ENCODE results near the gene GLMP. TPM values are rescaled to one million over a fixed set of nuclear protein-coding genes. Genes with fewer than 3 reads are reported as not detected.

The GLMP gene
- total RNA-seq, 1 donor from 2014 or later = 19.1 TPM

DNA sequence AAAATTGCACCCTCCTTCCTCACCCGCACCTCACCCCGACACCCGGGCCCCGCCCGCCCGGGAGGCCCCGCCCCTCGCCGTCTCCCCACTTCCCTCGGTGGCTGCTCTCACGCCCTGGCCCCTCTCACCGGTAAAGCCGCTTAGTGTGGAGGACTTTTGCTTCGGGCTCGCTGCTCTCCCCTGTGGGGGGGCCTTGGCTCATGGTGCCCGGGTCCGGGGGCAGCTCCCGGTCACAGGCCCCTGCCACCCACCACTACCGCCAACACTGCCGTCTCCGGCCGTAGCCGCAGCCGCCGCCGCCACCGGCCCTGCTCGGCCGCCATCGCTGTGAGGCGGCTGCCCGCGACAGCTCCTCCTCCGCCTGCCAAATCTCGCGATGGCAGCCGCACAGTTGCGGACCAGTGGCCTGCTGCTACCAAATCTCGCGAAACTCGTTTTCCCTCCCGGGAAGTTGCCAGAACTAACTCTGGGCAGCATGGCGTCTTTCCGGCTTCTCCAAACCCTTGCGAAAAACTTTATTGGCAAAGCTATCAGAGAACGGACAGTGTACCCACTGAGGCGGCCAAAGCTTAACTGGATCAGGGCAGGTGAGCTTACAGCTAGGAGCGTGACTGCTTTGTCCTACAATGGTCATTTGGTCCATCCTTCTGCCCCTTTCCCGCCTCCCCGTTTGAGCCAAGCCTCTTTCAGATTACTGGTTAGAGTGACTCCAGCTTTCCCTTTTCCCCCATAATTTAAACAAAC is 12.8 kb downstream of the GLMP start, which contains the start of gene SMG5:
Gene SMG5, minus strand, starts transcription at position 347 of the 744 bp plus-strand sequence. Its CDS starts 145 bp downstream, at position 202.
- Mint-ChIP-seq H3K4me1 (ENCODE audit: low read depth) (peaks cover 31% of the 10 kb centered on the region), H3K36me3 (ENCODE audit: low read depth) (peaks cover 27% of the 10 kb centered on the region), H3K9me3 (no peaks in the 10 kb centered on the region), H3K27me3 (ENCODE audit: low read depth) (no peaks in the 10 kb centered on the region), H3K4me3 (ENCODE audit: low read depth) (peak within 1 kb of the TSS; percentile 94), H3K27ac (peak within 1 kb of the TSS; percentile 89)
- peak; percentile 96 for DNase-seq (ENCODE audit: low spot score)
- intact Hi-C loops (cut with micrococcal nuclease) = loop anchor here (1.0 to 5.0 kb wide), 5 partner anchors 35 to 425 kb away; partner anchors contain the start of genes CCT3, GON4L, LAMTOR2 and SYT11

DNA sequence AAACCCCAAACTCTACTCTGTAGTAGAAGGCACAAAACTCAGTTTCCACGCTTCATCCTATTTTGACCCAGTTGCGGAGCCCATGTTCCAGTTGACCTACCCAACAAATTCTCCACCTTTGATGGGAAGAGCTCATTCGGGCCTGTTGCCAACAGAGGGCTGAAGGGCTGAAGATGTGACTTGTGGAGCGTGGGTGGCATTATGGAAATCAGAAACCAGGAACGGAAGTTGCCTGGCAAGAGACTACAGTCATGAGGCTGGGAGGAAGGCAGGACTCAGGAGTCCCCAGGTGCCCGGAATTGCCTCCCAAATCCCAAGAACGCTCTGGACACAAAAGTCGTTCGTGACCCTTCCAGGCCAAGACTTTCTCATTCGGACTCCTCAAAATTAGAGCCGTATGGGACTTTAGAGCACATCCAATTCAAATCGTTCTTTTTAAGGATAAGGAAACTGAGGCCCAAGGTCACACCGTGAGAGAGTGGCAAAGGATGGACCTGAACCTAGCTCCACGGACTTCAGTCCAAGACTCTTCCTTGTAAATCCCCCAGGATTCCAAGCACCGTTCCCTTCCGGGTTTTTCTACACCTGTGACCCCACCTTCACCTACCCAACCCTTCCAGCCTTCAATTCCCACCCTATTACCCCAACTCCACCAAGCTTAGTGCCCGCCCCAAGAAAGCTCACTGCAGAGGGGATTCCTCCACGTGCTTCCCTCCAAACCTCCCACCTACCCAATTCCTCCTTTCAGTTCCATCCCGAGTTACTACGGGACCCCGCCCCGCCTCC is 13.6 kb downstream of the GLMP start:
- Mint-ChIP-seq H3K27ac (peak overlapping the region; percentile 89), H3K4me1 (ENCODE audit: low read depth) (peaks cover 31% of the 10 kb centered on the region), H3K9me3 (no peaks in the 10 kb centered on the region), H3K4me3 (ENCODE audit: low read depth) (peak overlapping the region; percentile 94), H3K27me3 (ENCODE audit: low read depth) (no peaks in the 10 kb centered on the region), H3K36me3 (ENCODE audit: low read depth) (peaks cover 35% of the 10 kb centered on the region)
- intact Hi-C loops (cut with micrococcal nuclease) = loop anchor here (1.0 to 5.0 kb wide), 5 partner anchors 35 to 425 kb away; partner anchors contain the start of genes CCT3, GON4L, LAMTOR2 and SYT11
- no peak for DNase-seq (ENCODE audit: low spot score)

DNA sequence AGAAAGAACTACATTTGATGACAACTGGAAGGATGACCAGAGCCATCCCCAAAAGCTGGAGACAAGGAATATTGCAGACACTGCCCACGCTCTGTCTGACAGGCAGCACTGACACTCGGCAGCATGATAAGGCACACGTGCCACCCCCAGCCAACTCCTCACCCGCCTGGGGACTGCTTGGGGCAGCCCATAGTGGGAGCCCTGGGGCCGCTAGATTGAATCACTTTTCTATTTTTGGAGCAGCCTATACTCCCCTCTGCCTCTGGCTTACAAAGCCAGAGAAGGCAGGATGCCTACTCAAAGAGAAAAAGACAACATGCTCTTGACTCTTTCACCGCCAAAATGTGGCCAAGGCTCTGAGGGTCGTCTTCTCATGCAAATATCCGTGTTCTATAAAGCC is 14.2 kb downstream of the GLMP start:
- H3K27ac Mint-ChIP-seq = peak overlapping the region; percentile 89
- H3K4me1 Mint-ChIP-seq (ENCODE audit: low read depth) = peaks cover 31% of the 10 kb centered on the region
- H3K4me3 Mint-ChIP-seq (ENCODE audit: low read depth) = peak overlapping the region; percentile 94
- no peaks in the 10 kb centered on the region for H3K9me3 Mint-ChIP-seq
- intact Hi-C loops (cut with micrococcal nuclease) = loop anchor here (5.0 kb wide), 3 partner anchors 36 to 424 kb away; partner anchors contain the start of genes GON4L and SYT11
- peaks cover 39% of the 10 kb centered on the region for H3K36me3 Mint-ChIP-seq (ENCODE audit: low read depth)
- no peak for DNase-seq (ENCODE audit: low spot score)
- no peaks in the 10 kb centered on the region for H3K27me3 Mint-ChIP-seq (ENCODE audit: low read depth)

DNA sequence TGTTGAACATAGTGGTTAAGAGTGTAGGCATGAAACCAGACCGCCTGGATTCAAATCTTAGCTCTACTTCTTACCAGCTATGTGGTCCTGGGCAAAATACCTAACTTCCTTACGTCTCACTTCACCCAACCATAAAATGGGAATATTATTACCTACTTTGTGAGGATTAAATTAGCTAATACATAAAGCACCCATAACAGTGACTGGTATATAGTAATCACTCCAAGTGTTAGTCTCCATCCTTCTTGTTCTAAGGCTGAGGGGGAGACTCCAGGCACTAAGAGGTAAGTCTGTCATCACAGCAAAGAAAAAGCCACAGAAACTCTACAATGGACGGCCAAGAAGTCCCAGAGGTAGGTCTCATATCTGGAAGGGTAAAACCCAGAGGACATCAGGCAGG is 15.6 kb downstream of the GLMP start:
- DNase-seq (ENCODE audit: low spot score) = no peak
- intact Hi-C loops (cut with micrococcal nuclease) = loop anchor here (5.0 kb wide), 3 partner anchors 37 to 423 kb away; partner anchors contain the start of genes GON4L and SYT11
- H3K27me3 Mint-ChIP-seq (ENCODE audit: low read depth) = no peaks in the 10 kb centered on the region
- H3K9me3 Mint-ChIP-seq = no peaks in the 10 kb centered on the region
- no peak overlapping the region for H3K4me3 Mint-ChIP-seq (ENCODE audit: low read depth)
- peaks cover 31% of the 10 kb centered on the region for H3K4me1 Mint-ChIP-seq (ENCODE audit: low read depth)
- H3K27ac Mint-ChIP-seq = no peak overlapping the region
- peaks cover 45% of the 10 kb centered on the region for H3K36me3 Mint-ChIP-seq (ENCODE audit: low read depth)

DNA sequence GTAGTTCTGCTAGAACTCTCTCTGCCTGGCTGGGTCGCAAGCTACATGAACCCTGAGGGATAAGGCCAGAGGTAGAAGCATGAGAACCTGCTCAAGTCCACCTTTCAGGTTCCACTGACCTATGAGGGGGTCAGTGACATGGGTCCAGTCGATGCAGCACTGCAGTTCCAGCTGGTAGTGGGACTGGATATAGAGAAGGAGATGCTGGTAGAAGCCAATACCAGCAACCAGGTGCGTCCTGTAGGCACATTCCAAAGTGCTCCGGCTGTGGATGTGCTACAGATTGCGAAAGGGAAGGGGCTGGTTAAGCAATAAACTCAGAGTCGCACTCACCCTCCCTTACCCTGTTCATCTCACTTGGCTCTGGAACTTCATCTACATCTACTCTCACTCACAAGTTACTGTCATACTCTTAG is 18.5 kb downstream of the GLMP start:
- peaks cover 19% of the 10 kb centered on the region for H3K4me1 Mint-ChIP-seq (ENCODE audit: low read depth)
- H3K4me3 Mint-ChIP-seq (ENCODE audit: low read depth) = no peak overlapping the region
- no peaks in the 10 kb centered on the region for H3K9me3 Mint-ChIP-seq
- intact Hi-C loops (cut with micrococcal nuclease) = no loop called here
- peaks cover 73% of the 10 kb centered on the region for H3K36me3 Mint-ChIP-seq (ENCODE audit: low read depth)
- no peak for DNase-seq (ENCODE audit: low spot score)
- H3K27ac Mint-ChIP-seq = no peak overlapping the region
- H3K27me3 Mint-ChIP-seq (ENCODE audit: low read depth) = no peaks in the 10 kb centered on the region

DNA sequence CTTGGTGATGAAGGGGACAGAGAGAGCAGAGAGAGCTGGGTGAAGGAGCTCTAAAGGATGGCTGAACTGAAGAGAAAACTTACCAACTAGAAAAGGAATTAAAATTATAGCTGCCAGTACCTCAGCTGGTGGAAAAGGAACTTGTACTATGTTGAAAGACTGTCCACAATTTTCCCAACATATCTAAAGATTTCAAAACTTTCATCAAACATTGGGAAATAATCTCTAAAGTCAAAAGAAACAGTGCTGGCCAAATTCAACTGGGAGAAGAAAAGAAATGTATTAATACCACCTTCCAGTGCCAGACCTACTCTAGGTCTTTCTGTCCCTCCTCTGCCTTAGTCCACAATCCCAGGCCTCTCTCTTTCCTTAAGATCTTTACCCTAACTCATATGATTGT is 18.9 kb downstream of the GLMP start:
- Mint-ChIP-seq H3K36me3 (ENCODE audit: low read depth) (peaks cover 77% of the 10 kb centered on the region), H3K9me3 (no peaks in the 10 kb centered on the region), H3K27me3 (ENCODE audit: low read depth) (no peaks in the 10 kb centered on the region), H3K4me1 (ENCODE audit: low read depth) (peaks cover 15% of the 10 kb centered on the region), H3K27ac (no peak overlapping the region), H3K4me3 (ENCODE audit: low read depth) (no peak overlapping the region)
- intact Hi-C loops (cut with micrococcal nuclease) = no loop called here
- DNase-seq (ENCODE audit: low spot score) = no peak

DNA sequence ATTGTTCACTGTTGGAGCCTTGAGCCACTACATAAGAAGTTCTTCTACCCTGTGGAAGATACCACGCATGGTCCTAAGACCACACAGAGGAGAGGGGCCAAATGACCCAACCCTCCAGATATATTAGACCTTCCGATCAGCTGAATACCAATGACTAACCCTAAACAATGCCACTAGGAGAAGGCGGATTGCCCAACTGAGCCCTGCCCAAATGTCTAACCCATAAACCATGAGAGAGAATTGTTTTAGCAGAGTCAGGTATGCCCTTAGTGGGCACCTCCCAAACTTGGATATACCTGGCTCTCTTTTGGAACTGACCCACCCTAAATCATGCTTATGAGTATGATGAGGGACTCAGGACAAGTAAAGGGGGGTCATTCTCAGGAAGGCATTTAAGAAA is 25.2 kb downstream of the GLMP start:
- DNase-seq (ENCODE audit: low spot score) = no peak
- intact Hi-C loops (cut with micrococcal nuclease) = no loop called here
- no peaks in the 10 kb centered on the region for H3K4me1 Mint-ChIP-seq (ENCODE audit: low read depth)
- H3K36me3 Mint-ChIP-seq (ENCODE audit: low read depth) = peaks cover 86% of the 10 kb centered on the region
- H3K4me3 Mint-ChIP-seq (ENCODE audit: low read depth) = no peak overlapping the region
- H3K27me3 Mint-ChIP-seq (ENCODE audit: low read depth) = no peaks in the 10 kb centered on the region
- no peak overlapping the region for H3K27ac Mint-ChIP-seq
- H3K9me3 Mint-ChIP-seq = no peaks in the 10 kb centered on the region

DNA sequence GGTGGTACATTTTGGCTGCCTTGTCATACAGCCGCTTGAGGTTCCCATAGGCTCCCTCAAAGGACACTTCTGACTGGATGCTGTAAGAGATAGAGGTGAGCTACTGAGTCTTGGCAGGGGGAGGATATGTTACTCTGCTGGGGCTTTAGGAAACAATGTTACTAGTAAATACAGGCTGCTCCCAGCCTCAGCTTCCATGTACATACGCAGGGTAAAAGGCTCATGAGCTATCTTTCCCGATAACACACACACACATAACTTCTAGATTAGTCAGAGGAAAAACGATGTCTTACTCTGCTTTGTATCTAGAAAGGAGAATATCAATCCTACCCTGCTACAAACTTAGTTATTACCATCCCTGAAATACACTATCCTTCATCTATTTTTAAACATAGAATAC is 27.1 kb downstream of the GLMP start:
- intact Hi-C loops (cut with micrococcal nuclease) = no loop called here
- H3K27ac Mint-ChIP-seq = no peak overlapping the region
- peaks cover 84% of the 10 kb centered on the region for H3K36me3 Mint-ChIP-seq (ENCODE audit: low read depth)
- H3K27me3 Mint-ChIP-seq (ENCODE audit: low read depth) = no peaks in the 10 kb centered on the region
- no peaks in the 10 kb centered on the region for H3K4me1 Mint-ChIP-seq (ENCODE audit: low read depth)
- H3K9me3 Mint-ChIP-seq = no peaks in the 10 kb centered on the region
- H3K4me3 Mint-ChIP-seq (ENCODE audit: low read depth) = no peak overlapping the region
- no peak for DNase-seq (ENCODE audit: low spot score)

DNA sequence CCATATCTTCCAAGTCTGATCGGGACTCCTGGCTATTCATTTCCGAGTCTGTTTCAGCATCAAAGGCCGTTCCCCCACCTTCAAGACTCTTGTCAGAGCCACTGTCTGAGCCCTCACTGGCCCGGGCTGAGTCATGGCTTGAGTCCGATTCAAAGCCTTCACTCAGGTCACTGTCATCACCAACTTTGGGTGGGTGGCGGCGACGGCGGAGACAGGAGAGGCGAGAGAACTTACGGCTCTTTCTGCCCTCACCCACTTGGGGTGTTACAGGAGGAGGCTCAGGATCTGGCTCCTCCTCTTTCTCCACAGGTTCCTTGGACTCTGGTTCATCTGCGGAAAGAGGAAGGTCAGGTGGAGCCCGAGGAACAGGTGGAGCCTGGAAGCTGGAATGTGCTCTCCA is 29.4 kb downstream of the GLMP start:
- H3K4me3 Mint-ChIP-seq (ENCODE audit: low read depth) = no peak overlapping the region
- H3K27ac Mint-ChIP-seq = no peak overlapping the region
- H3K4me1 Mint-ChIP-seq (ENCODE audit: low read depth) = no peaks in the 10 kb centered on the region
- no peaks in the 10 kb centered on the region for H3K9me3 Mint-ChIP-seq
- H3K36me3 Mint-ChIP-seq (ENCODE audit: low read depth) = peaks cover 80% of the 10 kb centered on the region
- intact Hi-C loops (cut with micrococcal nuclease) = no loop called here
- no peak for DNase-seq (ENCODE audit: low spot score)
- no peaks in the 10 kb centered on the region for H3K27me3 Mint-ChIP-seq (ENCODE audit: low read depth)

DNA sequence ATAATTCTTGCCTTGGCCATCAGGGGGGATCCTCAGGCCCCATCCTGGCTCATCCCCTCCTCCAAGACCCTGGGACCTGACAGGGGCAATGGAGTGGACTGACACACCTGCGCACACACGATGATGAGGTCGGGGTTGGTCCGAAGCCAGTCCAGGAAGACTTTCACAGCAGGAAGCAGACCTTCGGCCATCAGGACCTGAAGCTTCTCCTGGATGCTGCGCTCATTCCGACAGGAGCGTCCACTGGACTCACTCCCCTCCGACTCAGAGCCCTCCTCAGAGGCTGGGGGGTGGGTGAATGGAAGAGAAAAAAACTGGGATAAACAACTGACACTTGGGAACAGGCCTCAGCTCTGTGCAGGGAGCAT is 32.2 kb downstream of the GLMP start:
- Mint-ChIP-seq H3K27ac (no peak overlapping the region), H3K27me3 (ENCODE audit: low read depth) (no peaks in the 10 kb centered on the region), H3K4me3 (ENCODE audit: low read depth) (no peak overlapping the region), H3K36me3 (ENCODE audit: low read depth) (peaks cover 84% of the 10 kb centered on the region), H3K4me1 (ENCODE audit: low read depth) (peaks cover under 1% of the 10 kb centered on the region), H3K9me3 (no peaks in the 10 kb centered on the region)
- DNase-seq (ENCODE audit: low spot score) = no peak
- intact Hi-C loops (cut with micrococcal nuclease) = no loop called here

DNA sequence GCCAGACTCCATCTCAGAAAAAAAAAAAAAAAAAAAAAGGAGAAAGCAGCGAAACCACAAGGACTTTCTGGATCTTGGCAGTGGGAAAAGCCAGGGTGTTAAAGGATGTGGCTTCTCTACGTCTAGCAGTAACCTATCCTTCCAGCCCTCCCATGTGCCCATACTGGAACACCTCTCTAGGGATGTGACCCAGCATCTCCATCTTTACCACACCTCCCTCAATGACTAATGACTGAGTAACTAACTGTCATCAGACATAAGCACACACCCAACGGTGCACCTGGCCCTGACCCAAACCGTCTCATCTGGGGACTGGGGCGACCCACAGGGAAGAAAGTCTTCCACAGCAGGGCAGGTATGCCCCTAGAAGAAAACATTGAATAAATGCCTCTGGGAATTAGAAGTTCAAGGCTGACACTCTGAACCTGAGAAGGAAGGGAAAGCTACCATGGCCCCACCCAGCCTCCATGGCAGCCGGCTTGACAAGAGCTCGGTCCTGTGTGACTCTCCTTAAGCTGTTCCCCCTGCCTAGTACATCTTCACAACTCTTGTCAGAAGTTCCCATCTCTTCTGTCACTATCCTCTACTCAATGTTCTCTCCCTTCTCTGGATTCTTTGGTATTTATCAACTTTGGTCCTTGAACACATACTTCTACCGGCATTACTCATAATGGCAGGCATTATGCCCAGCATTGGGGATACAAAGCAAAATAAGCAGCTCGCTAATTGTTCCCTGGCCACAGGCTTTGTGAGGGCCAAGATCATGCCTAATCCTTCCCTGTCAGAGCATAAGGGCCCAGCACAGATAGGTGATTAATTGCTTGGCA is 32.8 kb downstream of the GLMP start:
- Mint-ChIP-seq H3K4me1 (ENCODE audit: low read depth) (peaks cover 7% of the 10 kb centered on the region), H3K27me3 (ENCODE audit: low read depth) (no peaks in the 10 kb centered on the region), H3K9me3 (no peaks in the 10 kb centered on the region), H3K4me3 (ENCODE audit: low read depth) (no peak overlapping the region), H3K27ac (no peak overlapping the region), H3K36me3 (ENCODE audit: low read depth) (peaks cover 84% of the 10 kb centered on the region)
- intact Hi-C loops (cut with micrococcal nuclease) = no loop called here
- DNase-seq (ENCODE audit: low spot score) = no peak

DNA sequence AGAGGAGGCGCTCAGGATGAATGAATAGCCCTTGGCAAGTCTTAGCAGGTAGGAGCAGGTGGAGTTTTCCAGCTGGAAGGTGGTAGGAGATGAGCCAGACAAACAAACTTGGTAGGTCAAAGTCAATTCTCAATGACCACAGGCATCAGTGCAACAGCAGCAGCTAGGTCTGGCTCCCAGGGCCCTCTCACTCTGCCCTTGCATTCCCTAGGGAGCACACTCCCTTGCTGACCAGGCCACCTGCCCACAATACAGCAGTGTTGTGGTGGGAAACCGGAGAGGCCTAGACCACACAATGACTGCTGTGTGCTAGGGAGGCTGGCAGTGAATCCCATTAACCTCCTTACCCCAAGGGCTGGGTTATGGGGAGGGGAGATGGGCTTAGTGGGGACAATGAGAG is 34.6 kb downstream of the GLMP start:
- Mint-ChIP-seq H3K9me3 (no peaks in the 10 kb centered on the region), H3K27ac (peak overlapping the region; percentile 29), H3K4me1 (ENCODE audit: low read depth) (peaks cover 10% of the 10 kb centered on the region), H3K27me3 (ENCODE audit: low read depth) (no peaks in the 10 kb centered on the region), H3K36me3 (ENCODE audit: low read depth) (peaks cover 81% of the 10 kb centered on the region), H3K4me3 (ENCODE audit: low read depth) (no peak overlapping the region)
- no peak for DNase-seq (ENCODE audit: low spot score)
- intact Hi-C loops (cut with micrococcal nuclease) = no loop called here
